ENCODE results near the gene RAB11FIP4. TPM values are rescaled to one million over a fixed set of nuclear protein-coding genes. Genes with fewer than 3 reads are reported as not detected.

RAB11FIP4 gene
- total RNA-seq, 8 experiments from 2014 or later, result 7.0 to 44.2 (median 25.2) TPM

- no peak for ATAC-seq (replicated peaks in 6 of 8)
- Histone ChIP-seq H3K27ac (no peak overlapping the region), H3K4me3 (no peak overlapping the region), H3K4me1 (replicated peaks in 1 of 2) (no peaks in the 10 kb centered on the region)
- in situ Hi-C loops (cut with MboI; ENCODE audit: low pct_unique_long_range_greater_than_20kb in 2 of 9, low sequenced_read_pairs in 9 of 9, unreplicated experiment in 9 of 9), result loop anchor here in 1 of 9 experiments (25.0 kb wide), 1 partner anchor 99 kb away; no protein-coding TSS in a partner anchor
- WGBS, 10 experiments, result 92 to 100% (median 98%) methylated on average over 1 to 3 of the region's 5 CpGs; no CpG with 5 or more reads in 6 of the 10 experiments
Observed at GRCh38 chr17:31536451-31536850, 145.0 kb downstream of the RAB11FIP4 start.

- in situ Hi-C loops (cut with MboI; ENCODE audit: low pct_unique_long_range_greater_than_20kb in 2 of 9, low sequenced_read_pairs in 9 of 9, unreplicated experiment in 9 of 9), result loop anchor here in 1 of 9 experiments (25.0 kb wide), 1 partner anchor 100 kb away; no protein-coding TSS in a partner anchor
- H3K4me1 ChIP-seq (replicated peaks in 1 of 2), result no peaks in the 10 kb centered on the region
- ATAC-seq (replicated peaks in 6 of 8), result peak in 3 of 8 experiments; percentile 38 to 51 (median 39)
- no peak overlapping the region for H3K27ac ChIP-seq
- WGBS, 10 experiments, result 80 to 100% (median 92%) methylated on average over 1 to 4 of the region's 9 CpGs; no CpG with 5 or more reads in 6 of the 10 experiments
- no peak overlapping the region for H3K4me3 ChIP-seq
Observed at GRCh38 chr17:31537565-31538011, 146.1 kb downstream of the RAB11FIP4 start.

GRCh38 chr17:31538080-31538762 is 146.7 kb downstream of the RAB11FIP4 start:
- WGBS, 10 experiments, result 40 to 100% (median 100%) methylated on average over 1 to 2 of the region's 7 CpGs; no CpG with 5 or more reads in 6 of the 10 experiments
- in situ Hi-C loops (cut with MboI; ENCODE audit: low pct_unique_long_range_greater_than_20kb in 2 of 9, low sequenced_read_pairs in 9 of 9, unreplicated experiment in 9 of 9), result loop anchor here in 1 of 9 experiments (25.0 kb wide), 1 partner anchor 101 kb away; no protein-coding TSS in a partner anchor
- ATAC-seq (replicated peaks in 6 of 8), result no peak

GRCh38 chr17:31540602-31541307 is 149.3 kb downstream of the RAB11FIP4 start:
- ATAC-seq (replicated peaks in 6 of 8), result no peak
- peaks cover 0 to 3% of the 10 kb centered on the region in 2 donors for H3K4me1 ChIP-seq (replicated peaks in 1 of 2)
- in situ Hi-C loops (cut with MboI; ENCODE audit: low pct_unique_long_range_greater_than_20kb in 2 of 9, low sequenced_read_pairs in 9 of 9, unreplicated experiment in 9 of 9), result loop anchor here in 1 of 9 experiments (25.0 kb wide), 1 partner anchor 103 kb away; no protein-coding TSS in a partner anchor
- no peak overlapping the region for H3K27ac ChIP-seq
- no peak overlapping the region for H3K4me3 ChIP-seq
- 77 to 100% (median 96%) methylated on average over 2 to 6 of the region's 9 CpGs; no CpG with 5 or more reads in 1 of the 10 experiments for WGBS, 10 experiments

More at GRCh38 chr17:31538080-31538762, 146.7 kb downstream of the RAB11FIP4 start:
- no peaks in the 10 kb centered on the region for H3K4me1 ChIP-seq (replicated peaks in 1 of 2)
- no peak overlapping the region for H3K4me3 ChIP-seq
- H3K27ac ChIP-seq, result no peak overlapping the region

GRCh38 chr17:31541559-31541958 is 150.1 kb downstream of the RAB11FIP4 start:
- peak in 4 of 8 experiments; percentile 13 to 71 (median 40) for ATAC-seq (replicated peaks in 6 of 8)
- H3K4me3 ChIP-seq, result no peak overlapping the region
- in situ Hi-C loops (cut with MboI; ENCODE audit: low pct_unique_long_range_greater_than_20kb in 2 of 9, low sequenced_read_pairs in 9 of 9, unreplicated experiment in 9 of 9), result loop anchor here in 1 of 9 experiments (25.0 kb wide), 1 partner anchor 104 kb away; no protein-coding TSS in a partner anchor
- H3K27ac ChIP-seq, result no peak overlapping the region
- peaks cover 0 to 3% of the 10 kb centered on the region in 2 donors for H3K4me1 ChIP-seq (replicated peaks in 1 of 2)
- 74 to 90% (median 80%) methylated on average over 1 to 3 of the region's 5 CpGs; no CpG with 5 or more reads in 7 of the 10 experiments for WGBS, 10 experiments

GRCh38 chr17:31544186-31544585 is 152.7 kb downstream of the RAB11FIP4 start:
- WGBS, 10 experiments, result 0 to 80% (median 40%) methylated on average over 1 to 2 of the region's 3 CpGs; no CpG with 5 or more reads in 3 of the 10 experiments
- in situ Hi-C loops (cut with MboI; ENCODE audit: low pct_unique_long_range_greater_than_20kb in 2 of 9, low sequenced_read_pairs in 9 of 9, unreplicated experiment in 9 of 9), result loop anchor here in 1 of 9 experiments (25.0 kb wide), 1 partner anchor 107 kb away; no protein-coding TSS in a partner anchor
- Histone ChIP-seq H3K4me3 (no peak overlapping the region), H3K4me1 (replicated peaks in 1 of 2) (peaks cover 5 to 7% of the 10 kb centered on the region in 2 donors), H3K27ac (peak overlapping the region in 1 of 2 donors; percentile 47)
- ATAC-seq (replicated peaks in 6 of 8), result peak in 5 of 8 experiments; percentile 26 to 73 (median 65)

- WGBS, 10 experiments, result 62 to 100% (median 81%) methylated on average over 1 to 4 of the region's 4 CpGs; no CpG with 5 or more reads in 3 of the 10 experiments
- peaks cover 5 to 7% of the 10 kb centered on the region in 2 donors for H3K4me1 ChIP-seq (replicated peaks in 1 of 2)
- in situ Hi-C loops (cut with MboI; ENCODE audit: low pct_unique_long_range_greater_than_20kb in 2 of 9, low sequenced_read_pairs in 9 of 9, unreplicated experiment in 9 of 9), result loop anchor here in 1 of 9 experiments (25.0 kb wide), 1 partner anchor 109 kb away; no protein-coding TSS in a partner anchor
- no peak overlapping the region for H3K4me3 ChIP-seq
- no peak for ATAC-seq (replicated peaks in 6 of 8)
- H3K27ac ChIP-seq, result no peak overlapping the region
Observed at GRCh38 chr17:31546650-31547049, 155.2 kb downstream of the RAB11FIP4 start.

- 44 to 88% (median 60%) methylated on average over 3 to 5 of the region's 5 CpGs; no CpG with 5 or more reads in 4 of the 10 experiments for WGBS, 10 experiments
- Histone ChIP-seq H3K27ac (peak overlapping the region in 1 of 2 donors; percentile 81), H3K4me1 (replicated peaks in 1 of 2) (peaks cover 5 to 7% of the 10 kb centered on the region in 2 donors), H3K4me3 (peak overlapping the region; percentile 61 to 87 (median 77))
- no peak for ATAC-seq (replicated peaks in 6 of 8)
- in situ Hi-C loops (cut with MboI; ENCODE audit: low pct_unique_long_range_greater_than_20kb in 2 of 9, low sequenced_read_pairs in 9 of 9, unreplicated experiment in 9 of 9), result loop anchor here in 1 of 9 experiments (25.0 kb wide), 1 partner anchor 111 kb away; no protein-coding TSS in a partner anchor
Observed at GRCh38 chr17:31548709-31549108, 157.2 kb downstream of the RAB11FIP4 start.

GRCh38 chr17:31549121-31549524 is 157.6 kb downstream of the RAB11FIP4 start:
- H3K4me1 ChIP-seq (replicated peaks in 1 of 2), result peaks cover 5% of the 10 kb centered on the region in 2 donors
- peak overlapping the region; percentile 47 to 81 for H3K27ac ChIP-seq
- ATAC-seq (replicated peaks in 6 of 8), result peak; percentile 3 to 22 (median 12)
- WGBS, 10 experiments, result 0 to 4% (median 0%) methylated on average over 1 to 7 of the region's 18 CpGs; no CpG with 5 or more reads in 4 of the 10 experiments
- in situ Hi-C loops (cut with MboI; ENCODE audit: low pct_unique_long_range_greater_than_20kb in 2 of 9, low sequenced_read_pairs in 9 of 9, unreplicated experiment in 9 of 9), result loop anchor here in 1 of 9 experiments (25.0 kb wide), 1 partner anchor 112 kb away; no protein-coding TSS in a partner anchor
- H3K4me3 ChIP-seq, result peak overlapping the region; percentile 61 to 87 (median 77)

GRCh38 chr17:31549525-31550388 is 158.3 kb downstream of the RAB11FIP4 start:
- Histone ChIP-seq H3K4me1 (replicated peaks in 1 of 2) (peaks cover 4 to 5% of the 10 kb centered on the region in 2 donors), H3K4me3 (peak overlapping the region; percentile 61 to 87 (median 77)), H3K27ac (peak overlapping the region; percentile 47 to 81)
- 2 to 3% methylated on average over 10 to 15 of the region's 105 CpGs; no CpG with 5 or more reads in 8 of the 10 experiments for WGBS, 10 experiments
- peak; percentile 83 to 92 (median 88) for ATAC-seq (replicated peaks in 6 of 8)
- in situ Hi-C loops (cut with MboI; ENCODE audit: low pct_unique_long_range_greater_than_20kb in 2 of 9, low sequenced_read_pairs in 9 of 9, unreplicated experiment in 9 of 9), result loop anchor here in 5 of 9 experiments (10.0 to 25.0 kb wide), 4 partner anchors 112 to 305 kb away; partner anchors contain the start of gene COPRS (in 1 of the 5)

GRCh38 chr17:31550389-31551056 is 159.0 kb downstream of the RAB11FIP4 start:
- Histone ChIP-seq H3K27ac (peak overlapping the region in 1 of 2 donors; percentile 73), H3K4me3 (peak overlapping the region; percentile 61 to 87 (median 77)), H3K4me1 (replicated peaks in 1 of 2) (peaks cover 4 to 5% of the 10 kb centered on the region in 2 donors)
- in situ Hi-C loops (cut with MboI; ENCODE audit: low pct_unique_long_range_greater_than_20kb in 2 of 9, low sequenced_read_pairs in 9 of 9, unreplicated experiment in 9 of 9), result loop anchor here in 5 of 9 experiments (10.0 to 25.0 kb wide), 3 partner anchors 287 to 304 kb away; partner anchors contain the start of gene COPRS (in 1 of the 5)
- 8 to 91% (median 55%) methylated on average over 1 to 8 of the region's 17 CpGs; no CpG with 5 or more reads in 4 of the 10 experiments for WGBS, 10 experiments
- ATAC-seq (replicated peaks in 6 of 8), result no peak
